Ishikawa (cell line): ENCODE data around the gene OR1S1.

ENCODE experiments used
- CEBPB ChIP-seq: IDR thresholded peaks from 2 replicates; pipeline ENCODE4 v1.6.1; 2012
- CREB1 ChIP-seq: IDR thresholded peaks from 2 replicates; pipeline ENCODE4 v1.6.1; 2012; ENCODE audit warnings: low read depth
- EGR1 ChIP-seq: IDR thresholded peaks from 2 replicates; pipeline ENCODE4 v1.6.1; 2012
- EP300 ChIP-seq: IDR thresholded peaks from 2 replicates; pipeline ENCODE4 v1.6.1; 2012; ENCODE audit warnings: borderline replicate concordance
- FOXM1 ChIP-seq: IDR thresholded peaks from 2 replicates; pipeline ENCODE4 v1.6.1; 2012; ENCODE audit warnings: low read depth, borderline replicate concordance
- MAX ChIP-seq: IDR thresholded peaks from 2 replicates; pipeline ENCODE4 v1.6.1; 2012
- NFIC ChIP-seq: IDR thresholded peaks from 2 replicates; pipeline ENCODE4 v1.6.1; 2012
- RAD21 ChIP-seq: IDR thresholded peaks from 2 replicates; pipeline ENCODE4 v1.6.1; 2012; ENCODE audit warnings: low read depth
- REST ChIP-seq: IDR thresholded peaks from 2 replicates; pipeline ENCODE4 v1.6.1; 2012; ENCODE audit warnings: low read depth, mild to moderate bottlenecking
- TAF1 ChIP-seq: IDR thresholded peaks from 2 replicates; pipeline ENCODE4 v1.6.1; 2012; ENCODE audit warnings: low read depth, mild to moderate bottlenecking
- TCF12 ChIP-seq: IDR thresholded peaks from 2 replicates; pipeline ENCODE4 v1.6.1; 2012; ENCODE audit warnings: low read depth
- TEAD4 ChIP-seq: IDR thresholded peaks from 2 replicates; pipeline ENCODE4 v1.6.1; 2012
- USF1 ChIP-seq: IDR thresholded peaks from 2 replicates; pipeline ENCODE4 v1.6.1; 2012
- YY1 ChIP-seq: IDR thresholded peaks from 2 replicates; pipeline ENCODE4 v1.6.1; 2012; ENCODE audit warnings: low read depth
- ZBTB7A ChIP-seq: IDR thresholded peaks from 2 replicates; pipeline ENCODE4 v1.6.1; 2012; ENCODE audit warnings: low read depth

The OR1S1 gene

GRCh38 chr11:58178444-58178843, 34.1 kb upstream of the OR1S1 start:
- TF ChIP-seq EP300 = no peak
- TF ChIP-seq MAX = no peak
- TF ChIP-seq FOXM1 = no peak
- no peak for TF ChIP-seq TEAD4
- no peak for TF ChIP-seq TCF12
- no peak for TF ChIP-seq USF1
- no peak for TF ChIP-seq RAD21
- no peak for TF ChIP-seq REST
- no peak for TF ChIP-seq NFIC
- TF ChIP-seq YY1 = no peak
- TF ChIP-seq CEBPB = no peak

- TF ChIP-seq NFIC (peak; percentile 53), TEAD4 (no peak)
Measured at GRCh38 chr11:58179648-58180047, 32.9 kb upstream of the OR1S1 start.

- TF ChIP-seq RAD21 (no peak), MAX (no peak), EGR1 (no peak), TEAD4 (no peak), REST (no peak), ZBTB7A (no peak), TAF1 (no peak), CREB1 (no peak), EP300 (no peak), FOXM1 (no peak), CEBPB (no peak), NFIC (no peak), TCF12 (no peak), USF1 (no peak), YY1 (no peak)
Measured at GRCh38 chr11:58186938-58187337, 25.6 kb upstream of the OR1S1 start.

GRCh38 chr11:58188770-58189169, 23.8 kb upstream of the OR1S1 start, which contains the start of gene OR9Q2:
TSS of gene OR9Q2 (plus strand) at chr11:58189070. CDS start at chr11:58190491, 1,421 bp downstream.
- TF ChIP-seq TCF12 (no peak), RAD21 (no peak), CEBPB (no peak), YY1 (no peak), USF1 (no peak), TEAD4 (no peak), CREB1 (no peak), ZBTB7A (no peak), FOXM1 (no peak), EGR1 (no peak), EP300 (no peak), TAF1 (no peak), REST (no peak), NFIC (no peak)
